Liver (tissue), 3 donors: ENCODE results near the gene TNK2.

ENCODE experiments used
- ATF3 ChIP-seq: IDR thresholded peaks from 2 replicates; pipeline ENCODE4 v1.6.1; 2016; ENCODE audit warnings: antibody characterized with exemption
- CTCF ChIP-seq: fragments of 150-350 bp; IDR thresholded peaks from 2 replicates; pipeline ENCODE4 v1.5.1; 2017; ENCODE audit warnings: improper control_type of control experiment, low read depth, low read length; ENCODE audit not compliant: missing input control
- EGR1 ChIP-seq, 2 donors: IDR thresholded peaks; 2 replicates each; pipeline ENCODE4 v1.6.1; 2016 to 2018; ENCODE audit warnings: antibody characterized with exemption in 2 of 2, low read depth in 2 of 2
- FOXA2 ChIP-seq: IDR thresholded peaks from 2 replicates; pipeline ENCODE4 v1.6.1; 2016; ENCODE audit warnings: antibody characterized with exemption
- MAX ChIP-seq: IDR thresholded peaks from 2 replicates; pipeline ENCODE4 v1.6.1; 2016; ENCODE audit warnings: antibody characterized with exemption
- RAD21 ChIP-seq, 2 donors: IDR thresholded peaks; 2 replicates each; pipeline ENCODE4 v1.6.1; 2016; ENCODE audit warnings: antibody characterized with exemption in 2 of 2, mild to moderate bottlenecking in 2 of 2
- SP1 ChIP-seq: IDR thresholded peaks from 2 replicates; pipeline ENCODE4 v1.6.1; 2018; ENCODE audit warnings: antibody characterized with exemption, mild to moderate bottlenecking
- YY1 ChIP-seq: IDR thresholded peaks from 2 replicates; pipeline ENCODE4 v1.6.1; 2016; ENCODE audit warnings: antibody characterized with exemption, mild to moderate bottlenecking
- donor health status: healthy.
- donor health status: healthy.

- no peak for TF ChIP-seq CTCF
- TF ChIP-seq RAD21 (IDR thresholded peaks at IDR 0.05) = no peak
- TF ChIP-seq SP1 = no peak
- TF ChIP-seq MAX = no peak
- no peak for TF ChIP-seq EGR1 (IDR thresholded peaks at IDR 0.05; ENCODE audit: low read depth in 2 of 2)
- no peak for TF ChIP-seq ATF3
- TF ChIP-seq FOXA2 = no peak
- TF ChIP-seq YY1 = no peak
These were observed 20.0 kb downstream of the TNK2 start for GRCh38 chr3:195888311-195888761.
